ENCODE data around the gene DPM1. TPM values are rescaled to one million over a fixed set of nuclear protein-coding genes. Genes with fewer than 3 reads are reported as not detected.

DPM1 gene
- polyA plus RNA-seq, 1 of the 3 experiments (the other 2 are of a cell fraction): 72.1 TPM

DNA sequence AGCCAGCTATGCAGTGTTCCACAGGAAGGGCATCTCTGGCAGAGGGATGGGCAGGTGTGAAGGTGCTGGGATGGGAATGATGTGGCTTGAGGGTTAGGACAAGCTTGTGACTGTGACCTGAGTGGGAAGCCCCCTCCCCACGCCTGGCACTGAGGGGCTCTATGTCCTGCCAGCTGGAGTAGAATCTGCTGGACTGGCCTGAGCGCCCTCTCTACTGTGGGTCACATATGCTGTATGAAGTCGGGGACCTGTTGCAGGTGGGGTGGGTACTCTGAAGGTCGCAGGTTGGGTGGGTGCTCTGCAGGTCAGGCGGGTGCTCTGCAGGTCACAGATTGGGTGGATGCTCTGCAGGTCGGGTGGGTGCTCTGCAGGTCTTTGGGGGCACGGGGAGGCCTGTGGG, 44.3 kb upstream of the DPM1 start:
- ChIA-PET CTCF (interaction anchor here (0.7 to 4.4 kb wide), 5 partner anchors 11 to 311 kb away, joined by 3 to 23 read pairs (median 4); no protein-coding TSS in a partner anchor), POLR2A (no interaction called here)
- H3K4me2 ChIP-seq: no peak overlapping the region
- H3F3A ChIP-seq (replicated peaks; ENCODE audit: insufficient read depth): no peaks in the 10 kb centered on the region
- DNase-seq: no peak
- no peak overlapping the region for H3K4me3 ChIP-seq (ENCODE audit: low read depth in 2 of 2, low read length in 1 of 2)
- no peak overlapping the region for H2AFZ ChIP-seq (ENCODE audit: low read depth)
- WGBS (ENCODE audit: low lambda C conversion rate): 65% methylated on average over 5 of the region's 7 CpGs
- no peaks in the 10 kb centered on the region for H3K4me1 ChIP-seq (ENCODE audit: control insufficient read depth in 1 of 2, insufficient read depth in 2 of 2, low read depth in 1 of 2, low read length in 1 of 2)
- H3K27ac ChIP-seq (ENCODE audit: low read depth in 2 of 2, low read length in 1 of 2): no peak overlapping the region
- no peaks in the 10 kb centered on the region for H4K20me1 ChIP-seq (ENCODE audit: insufficient read depth)
- H3K9me2 ChIP-seq: no peaks in the 10 kb centered on the region
- H3K9ac ChIP-seq: no peak overlapping the region
- TF ChIP-seq FOXJ3 (CRISPR knock-in tag; IDR thresholded peaks at IDR 0.05) (no peak), SIN3A (IDR thresholded peaks at IDR 0.05; ENCODE audit: borderline replicate concordance, low read depth, low read length) (no peak), CHD2 (IDR thresholded peaks at IDR 0.05; ENCODE audit: low read length, partially characterized antibody) (no peak), ELF1 (IDR thresholded peaks at IDR 0.05) (no peak), EP300 (IDR thresholded peaks at IDR 0.05; ENCODE audit: borderline replicate concordance in 1 of 2, low read depth in 1 of 2, low read length in 1 of 2) (no peak), GATA2 (CRISPR knock-in tag; IDR thresholded peaks at IDR 0.05) (no peak), TCF12 (IDR thresholded peaks at IDR 0.05) (no peak), YY1 (IDR thresholded peaks at IDR 0.05; ENCODE audit: low read depth) (no peak), MXI1 (IDR thresholded peaks at IDR 0.05; ENCODE audit: low read depth, low read length) (no peak), MEF2A (IDR thresholded peaks at IDR 0.05; ENCODE audit: borderline replicate concordance, low read depth) (no peak), RFX5 (IDR thresholded peaks at IDR 0.05; ENCODE audit: low read length) (no peak), FOXM1 (IDR thresholded peaks at IDR 0.05; ENCODE audit: low read depth) (no peak), RCOR1 (IDR thresholded peaks at IDR 0.05; ENCODE audit: low read length) (no peak)
- TF ChIP-seq, protein P1, sequence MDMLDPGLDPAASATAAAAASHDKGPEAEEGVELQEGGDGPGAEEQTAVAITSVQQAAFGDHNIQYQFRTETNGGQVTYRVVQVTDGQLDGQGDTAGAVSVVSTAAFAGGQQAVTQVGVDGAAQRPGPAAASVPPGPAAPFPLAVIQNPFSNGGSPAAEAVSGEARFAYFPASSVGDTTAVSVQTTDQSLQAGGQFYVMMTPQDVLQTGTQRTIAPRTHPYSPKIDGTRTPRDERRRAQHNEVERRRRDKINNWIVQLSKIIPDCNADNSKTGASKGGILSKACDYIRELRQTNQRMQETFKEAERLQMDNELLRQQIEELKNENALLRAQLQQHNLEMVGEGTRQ (IDR thresholded peaks at IDR 0.05; ENCODE audit: borderline replicate concordance, low read depth, low read length): no peak
- TF ChIP-seq, protein P2, sequence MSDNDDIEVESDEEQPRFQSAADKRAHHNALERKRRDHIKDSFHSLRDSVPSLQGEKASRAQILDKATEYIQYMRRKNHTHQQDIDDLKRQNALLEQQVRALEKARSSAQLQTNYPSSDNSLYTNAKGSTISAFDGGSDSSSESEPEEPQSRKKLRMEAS (IDR thresholded peaks at IDR 0.05; ENCODE audit: low read depth): no peak
- TF ChIP-seq, protein P3, sequence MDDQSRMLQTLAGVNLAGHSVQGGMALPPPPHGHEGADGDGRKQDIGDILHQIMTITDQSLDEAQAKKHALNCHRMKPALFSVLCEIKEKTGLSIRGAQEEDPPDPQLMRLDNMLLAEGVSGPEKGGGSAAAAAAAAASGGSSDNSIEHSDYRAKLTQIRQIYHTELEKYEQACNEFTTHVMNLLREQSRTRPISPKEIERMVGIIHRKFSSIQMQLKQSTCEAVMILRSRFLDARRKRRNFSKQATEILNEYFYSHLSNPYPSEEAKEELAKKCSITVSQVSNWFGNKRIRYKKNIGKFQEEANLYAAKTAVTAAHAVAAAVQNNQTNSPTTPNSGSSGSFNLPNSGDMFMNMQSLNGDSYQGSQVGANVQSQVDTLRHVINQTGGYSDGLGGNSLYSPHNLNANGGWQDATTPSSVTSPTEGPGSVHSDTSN (IDR thresholded peaks at IDR 0.05): no peak
- TF ChIP-seq, protein P4, sequence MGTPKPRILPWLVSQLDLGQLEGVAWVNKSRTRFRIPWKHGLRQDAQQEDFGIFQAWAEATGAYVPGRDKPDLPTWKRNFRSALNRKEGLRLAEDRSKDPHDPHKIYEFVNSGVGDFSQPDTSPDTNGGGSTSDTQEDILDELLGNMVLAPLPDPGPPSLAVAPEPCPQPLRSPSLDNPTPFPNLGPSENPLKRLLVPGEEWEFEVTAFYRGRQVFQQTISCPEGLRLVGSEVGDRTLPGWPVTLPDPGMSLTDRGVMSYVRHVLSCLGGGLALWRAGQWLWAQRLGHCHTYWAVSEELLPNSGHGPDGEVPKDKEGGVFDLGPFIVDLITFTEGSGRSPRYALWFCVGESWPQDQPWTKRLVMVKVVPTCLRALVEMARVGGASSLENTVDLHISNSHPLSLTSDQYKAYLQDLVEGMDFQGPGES (IDR thresholded peaks at IDR 0.05; ENCODE audit: low read depth, low read length): no peak
- no peaks in the 10 kb centered on the region for H3K9me3 ChIP-seq
- no peaks in the 10 kb centered on the region for H3K36me3 ChIP-seq (replicated peaks in 1 of 2; ENCODE audit: control insufficient read depth in 1 of 2, insufficient read depth in 2 of 2, low read length in 1 of 2)
- no peaks in the 10 kb centered on the region; the same call in 1 of the 2 replicates for H3K79me2 ChIP-seq (ENCODE audit: insufficient read depth)
- H3K27me3 ChIP-seq (ENCODE audit: insufficient read depth): no peaks in the 10 kb centered on the region

All from SK-N-SH (cell line).